ENCODE results near the gene RFTN1.
A peak's percentile ranks its signal among the peaks of the same experiment; 100 is the strongest.

The RFTN1 gene

GRCh38 chr3:16538507-16538906 is 25.0 kb upstream of the RFTN1 start:
- H3K27ac ChIP-seq: no peak overlapping the region
- no peak for TF ChIP-seq CTCF (conservative IDR thresholded peaks at IDR 0.05)

GRCh38 chr3:16536996-16537395 is 23.5 kb upstream of the RFTN1 start:
- no peak overlapping the region for H3K27ac ChIP-seq
- TF ChIP-seq CTCF (conservative IDR thresholded peaks at IDR 0.05): no peak

GRCh38 chr3:16536344-16536663 is 22.8 kb upstream of the RFTN1 start:
- TF ChIP-seq CTCF (conservative IDR thresholded peaks at IDR 0.05): no peak
- H3K27ac ChIP-seq: no peak overlapping the region

- no peak for TF ChIP-seq CTCF (conservative IDR thresholded peaks at IDR 0.05)
- H3K27ac ChIP-seq: no peak overlapping the region
These were observed 21.3 kb upstream of the RFTN1 start for GRCh38 chr3:16534640-16535262.

- no peak for TF ChIP-seq CTCF (conservative IDR thresholded peaks at IDR 0.05)
- H3K27ac ChIP-seq: no peak overlapping the region
These were observed 20.6 kb upstream of the RFTN1 start for GRCh38 chr3:16533928-16534574.

- no peak overlapping the region for H3K27ac ChIP-seq
- 0 out of 2 replicates have a peak, but pooled peaks have one; percentile 18 for TF ChIP-seq CTCF (conservative IDR thresholded peaks at IDR 0.05)
These were observed 15.8 kb upstream of the RFTN1 start for GRCh38 chr3:16529264-16529663.

GRCh38 chr3:16528581-16528993 is 15.1 kb upstream of the RFTN1 start:
- H3K27ac ChIP-seq: no peak overlapping the region
- no peak for TF ChIP-seq CTCF (conservative IDR thresholded peaks at IDR 0.05)

Data from VCaP (cell line).